A673 (cell line): ENCODE results near the gene TP53BP1. TPM values are rescaled to one million over a fixed set of nuclear protein-coding genes. Genes with fewer than 3 reads are reported as not detected.

Experiments
- BruUV-seq: library from RNA; stranded (reverse); fragments of 400-500 nt; replicated peaks from 2 replicates; lab custom pipeline; 2021; lab: Mats Ljungman, UMichigan
- CTCF ChIA-PET: fragments of 300-600 bp; sonication (Branson Sonifier 250); formaldehyde crosslinking; loops from one replicate; lab custom pipeline; 2022; ENCODE audit warnings: antibody characterized with exemption; lab: Charles Lee
- POLR2A ChIA-PET: fragments of 300-600 bp; sonication (Branson Sonifier 250); formaldehyde crosslinking; loops from one replicate; lab custom pipeline; 2022; ENCODE audit warnings: antibody characterized with exemption; ENCODE audit not compliant: low non-redundant PET; lab: Charles Lee
- DNase-seq: peaks from one replicate; pipeline ENCODE4 v3.0.0-alpha.2; 2015; ENCODE audit warnings: low spot score
- H3K27ac ChIP-seq: fragments of 200-600 bp; sonication (generic); 2 replicates; pipeline ENCODE4 v1.5.1; 2016; ENCODE audit warnings: mixed run types, low read depth, mild to moderate bottlenecking, mixed read lengths, antibody characterized with exemption, low read length; ENCODE audit not compliant: poor library complexity, severe bottlenecking
- H3K27me3 ChIP-seq: fragments of 200-600 bp; sonication (generic); replicated peaks from 2 replicates; pipeline ENCODE4 v1.6.1; 2017; ENCODE audit warnings: mixed run types, low read depth, mild to moderate bottlenecking, mixed read lengths, antibody characterized with exemption, low read length; ENCODE audit not compliant: insufficient read depth, poor library complexity
- H3K36me3 ChIP-seq: fragments of 200-600 bp; sonication (generic); 2 replicates; pipeline ENCODE4 v1.6.1; 2016; ENCODE audit warnings: mixed run types, mild to moderate bottlenecking, mixed read lengths, antibody characterized with exemption, low read length; ENCODE audit not compliant: insufficient read depth, poor library complexity, severe bottlenecking
- H3K4me1 ChIP-seq: fragments of 200-600 bp; sonication (generic); 2 replicates; pipeline ENCODE4 v1.6.1; 2017; ENCODE audit warnings: mixed run types, mild to moderate bottlenecking, mixed read lengths, antibody characterized with exemption, low read length; ENCODE audit not compliant: insufficient read depth, poor library complexity, severe bottlenecking
- H3K4me3 ChIP-seq: fragments of 200-600 bp; sonication (generic); 2 replicates; pipeline ENCODE4 v1.5.1; 2016; ENCODE audit warnings: low read depth, mixed run types, mild to moderate bottlenecking, mixed read lengths, low read length; ENCODE audit not compliant: poor library complexity, severe bottlenecking
- H3K9me3 ChIP-seq: fragments of 200-600 bp; sonication (generic); 2 replicates; pipeline ENCODE4 v1.6.1; 2016; ENCODE audit warnings: mixed run types, low read depth, mild to moderate bottlenecking, mixed read lengths, antibody characterized with exemption, low read length; ENCODE audit not compliant: poor library complexity, severe bottlenecking
- EZH2 ChIP-seq: fragments of 200-600 bp; sonication (generic); IDR thresholded peaks from 2 replicates; pipeline ENCODE4 v1.6.1; 2017; ENCODE audit warnings: borderline replicate concordance, low read depth, mild to moderate bottlenecking, mixed read lengths, antibody characterized with exemption, low read length; ENCODE audit not compliant: poor library complexity, severe bottlenecking
- intact Hi-C: fragments of 100-400 bp; cut with micrococcal nuclease; formaldehyde crosslinking; loops from one replicate; pipeline ENCODE4 v1.10.0; 2022; ENCODE audit not compliant: unreplicated experiment
- total RNA-seq: library from RNA; stranded (reverse); gene quantifications from 2 replicates; pipeline ENCODE4 v1.2.3, GENCODE V29; 2021
- TF ChIP-seq, protein P1 (sequence below): fragments of 300-800, 200-600 bp; sonication (generic); conservative IDR thresholded peaks from 2 replicates; pipeline ENCODE4 v1.5.1; 2017; ENCODE audit warnings: low read depth, mild to moderate bottlenecking, antibody characterized with exemption, low read length, moderate library complexity, mixed read lengths

TP53BP1 gene
- total RNA-seq, 1 experiment from 2014 or later: 66.0 TPM

DNA sequence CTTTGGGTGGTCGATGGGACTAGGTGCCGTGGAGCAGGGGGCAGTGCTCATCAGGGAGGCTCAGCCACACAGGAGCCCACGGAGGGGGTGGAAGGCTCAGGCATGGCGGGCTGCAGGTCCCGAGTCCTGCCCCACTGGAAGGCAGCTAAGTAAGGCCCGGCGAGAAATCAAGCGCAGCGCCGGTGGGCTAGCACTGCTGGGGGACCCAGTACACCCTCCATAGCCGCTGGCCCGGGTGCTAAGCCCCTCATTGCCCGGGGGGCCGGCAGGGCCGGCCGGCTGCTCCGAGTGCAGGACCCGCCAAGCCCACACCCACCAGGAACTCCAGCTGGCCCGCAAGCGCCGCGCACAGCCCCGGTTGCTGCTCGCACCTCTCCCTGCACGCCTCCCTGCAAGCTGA lies 19.1 kb downstream of the TP53BP1 start:
- BruUV-seq: no TSS peak
- H3K4me3 ChIP-seq: no peak overlapping the region
- ChIA-PET CTCF (no interaction called here), POLR2A (no interaction called here)
- H3K27ac ChIP-seq: no peak overlapping the region
- H3K27me3 ChIP-seq: no peaks in the 10 kb centered on the region
- no peak for DNase-seq
- intact Hi-C loops: no loop called here
- H3K36me3 ChIP-seq: peaks cover 82% of the 10 kb centered on the region
- H3K4me1 ChIP-seq: no peaks in the 10 kb centered on the region
- TF ChIP-seq EZH2: no peak
- TF ChIP-seq, protein P1, sequence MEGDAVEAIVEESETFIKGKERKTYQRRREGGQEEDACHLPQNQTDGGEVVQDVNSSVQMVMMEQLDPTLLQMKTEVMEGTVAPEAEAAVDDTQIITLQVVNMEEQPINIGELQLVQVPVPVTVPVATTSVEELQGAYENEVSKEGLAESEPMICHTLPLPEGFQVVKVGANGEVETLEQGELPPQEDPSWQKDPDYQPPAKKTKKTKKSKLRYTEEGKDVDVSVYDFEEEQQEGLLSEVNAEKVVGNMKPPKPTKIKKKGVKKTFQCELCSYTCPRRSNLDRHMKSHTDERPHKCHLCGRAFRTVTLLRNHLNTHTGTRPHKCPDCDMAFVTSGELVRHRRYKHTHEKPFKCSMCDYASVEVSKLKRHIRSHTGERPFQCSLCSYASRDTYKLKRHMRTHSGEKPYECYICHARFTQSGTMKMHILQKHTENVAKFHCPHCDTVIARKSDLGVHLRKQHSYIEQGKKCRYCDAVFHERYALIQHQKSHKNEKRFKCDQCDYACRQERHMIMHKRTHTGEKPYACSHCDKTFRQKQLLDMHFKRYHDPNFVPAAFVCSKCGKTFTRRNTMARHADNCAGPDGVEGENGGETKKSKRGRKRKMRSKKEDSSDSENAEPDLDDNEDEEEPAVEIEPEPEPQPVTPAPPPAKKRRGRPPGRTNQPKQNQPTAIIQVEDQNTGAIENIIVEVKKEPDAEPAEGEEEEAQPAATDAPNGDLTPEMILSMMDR: no peak
- H3K9me3 ChIP-seq: no peaks in the 10 kb centered on the region

DNA sequence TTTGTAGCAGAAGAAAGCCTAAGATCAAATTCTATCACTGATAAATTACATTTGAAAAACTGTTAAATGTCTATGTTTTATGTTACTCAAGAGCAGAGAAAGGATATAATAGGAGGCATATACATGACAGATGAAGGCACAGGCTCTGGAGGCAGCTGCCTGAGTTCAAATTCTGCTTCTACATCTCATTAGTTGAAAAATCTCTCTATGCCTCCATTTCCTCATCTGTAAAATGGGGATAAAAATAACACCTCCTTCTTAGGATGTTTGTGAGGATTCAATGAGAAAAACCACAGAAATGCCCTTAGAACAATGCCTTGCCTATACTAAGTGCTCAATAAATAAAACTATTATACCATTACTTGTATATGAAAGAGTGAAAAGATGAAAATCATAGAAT lies 21.0 kb downstream of the TP53BP1 start:
- intact Hi-C loops: no loop called here
- Histone ChIP-seq H3K27me3 (no peaks in the 10 kb centered on the region), H3K9me3 (no peaks in the 10 kb centered on the region), H3K4me1 (no peaks in the 10 kb centered on the region), H3K4me3 (no peak overlapping the region), H3K27ac (no peak overlapping the region), H3K36me3 (peaks cover 68% of the 10 kb centered on the region)
- no TSS peak for BruUV-seq
- TF ChIP-seq, protein P1: no peak
- TF ChIP-seq EZH2: no peak
- POLR2A ChIA-PET: no interaction called here
- no peak for DNase-seq
- CTCF ChIA-PET: no interaction called here

DNA sequence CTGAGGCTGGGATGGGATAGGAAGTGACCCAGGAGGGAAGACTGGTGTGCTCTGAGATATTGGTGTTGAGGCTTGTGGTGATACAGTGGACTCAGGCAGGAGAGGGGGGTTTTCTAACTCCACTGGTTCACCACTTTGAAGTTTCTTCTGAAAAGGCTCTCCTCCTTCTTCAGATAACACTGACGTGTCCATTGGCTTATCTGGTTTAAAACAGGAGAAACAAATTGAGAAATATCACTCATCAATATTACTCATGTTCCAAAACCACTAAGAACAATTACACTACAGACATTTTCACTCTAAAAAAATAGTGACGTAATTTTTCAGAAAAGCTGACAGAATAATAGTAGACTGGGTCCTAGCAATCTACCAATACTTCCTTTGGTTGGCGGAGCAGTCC lies 23.1 kb downstream of the TP53BP1 start:
- H3K27me3 ChIP-seq: no peaks in the 10 kb centered on the region
- no peaks in the 10 kb centered on the region for H3K4me1 ChIP-seq
- CTCF ChIA-PET: no interaction called here
- POLR2A ChIA-PET: no interaction called here
- no peak overlapping the region for H3K27ac ChIP-seq
- no TSS peak for BruUV-seq
- H3K36me3 ChIP-seq: peaks cover 61% of the 10 kb centered on the region
- H3K4me3 ChIP-seq: no peak overlapping the region
- H3K9me3 ChIP-seq: no peaks in the 10 kb centered on the region
- intact Hi-C loops: no loop called here
- no peak for TF ChIP-seq EZH2
- TF ChIP-seq, protein P1: no peak
- no peak for DNase-seq
